NCI-H2196 treated with DMSO at 0.1 percent for 48 hours (cell line): Measurements from ENCODE around the gene ASB10.

Source experiments
- DNase-seq: peaks from one replicate; lab custom pipeline; 2025; ENCODE audit not compliant: unreplicated experiment; lab: John Stamatoyannopoulos, UW

ASB10 gene

DNA sequence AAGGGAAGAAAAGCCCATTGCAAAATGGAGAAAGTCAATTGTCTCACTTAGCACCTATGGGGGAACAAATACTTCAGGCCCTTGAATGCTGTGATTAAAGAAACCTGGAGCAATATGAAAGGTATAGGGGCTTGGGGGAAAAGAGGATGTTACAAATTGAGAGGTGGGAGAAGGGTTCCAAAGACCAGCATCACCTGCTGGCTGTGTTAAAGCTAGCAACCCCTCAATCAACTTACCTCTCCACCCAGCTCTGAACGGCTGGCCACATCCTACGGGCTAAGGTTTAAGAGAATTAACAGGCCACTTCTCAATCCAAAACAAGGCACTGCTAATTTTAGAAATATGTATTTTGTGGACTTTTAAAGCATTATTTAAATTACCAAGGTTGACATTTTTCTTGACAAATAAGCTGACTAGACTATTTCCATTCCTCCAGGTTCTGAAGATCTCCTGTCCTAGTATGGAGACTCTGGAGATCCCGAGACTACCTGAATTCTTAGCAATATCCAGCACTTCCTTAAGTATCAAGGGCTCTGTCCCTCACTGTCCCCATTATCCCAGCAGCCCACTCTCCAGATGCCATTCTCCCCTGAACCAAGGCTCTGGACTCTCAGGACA is 24.2 kb upstream of the ASB10 start:
- no peak for DNase-seq

- no peak for DNase-seq
Measured at GRCh38 chr7:151210087-151210854, 23.2 kb upstream of the ASB10 start, which contains the start of gene H2BK1. Gene H2BK1 (minus strand): TSS chr7:151210488. CDS start chr7:151210318, 170 bp downstream.

- no peak for DNase-seq
Measured at GRCh38 chr7:151209588-151209987, 22.5 kb upstream of the ASB10 start.

DNA sequence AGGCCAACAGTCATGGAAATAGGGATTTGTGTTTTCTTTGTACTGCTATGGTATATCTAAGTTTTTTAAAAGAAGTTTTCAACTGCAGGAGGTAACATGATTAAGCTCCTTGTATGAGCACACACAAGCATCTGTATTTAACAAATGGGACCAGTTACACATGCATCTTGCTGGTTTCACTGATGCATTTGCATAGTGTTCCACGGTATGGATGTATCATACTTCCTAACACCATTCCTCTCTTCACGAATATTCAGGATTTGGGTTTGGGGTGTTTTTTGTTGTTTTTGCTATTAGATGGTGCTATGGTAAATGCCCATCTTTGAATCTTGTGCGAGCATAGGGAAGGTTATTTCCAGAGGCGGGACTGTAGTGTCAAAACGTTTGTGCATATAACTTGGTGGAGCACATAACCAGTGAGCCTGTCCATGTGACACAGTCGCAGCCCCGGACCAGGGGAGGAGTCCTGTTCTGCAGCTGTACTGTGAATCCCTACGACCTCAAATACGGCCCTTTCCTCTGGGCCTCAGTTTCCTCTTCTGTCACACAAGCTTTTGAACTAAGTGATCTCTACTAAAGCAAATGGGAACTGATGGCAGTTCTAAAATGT is 21.3 kb upstream of the ASB10 start:
- DNase-seq: no peak

- no peak for DNase-seq
Measured at GRCh38 chr7:151207804-151208203, 20.8 kb upstream of the ASB10 start.

GRCh38 chr7:151207315-151207714 is 20.3 kb upstream of the ASB10 start:
- DNase-seq: no peak

DNA sequence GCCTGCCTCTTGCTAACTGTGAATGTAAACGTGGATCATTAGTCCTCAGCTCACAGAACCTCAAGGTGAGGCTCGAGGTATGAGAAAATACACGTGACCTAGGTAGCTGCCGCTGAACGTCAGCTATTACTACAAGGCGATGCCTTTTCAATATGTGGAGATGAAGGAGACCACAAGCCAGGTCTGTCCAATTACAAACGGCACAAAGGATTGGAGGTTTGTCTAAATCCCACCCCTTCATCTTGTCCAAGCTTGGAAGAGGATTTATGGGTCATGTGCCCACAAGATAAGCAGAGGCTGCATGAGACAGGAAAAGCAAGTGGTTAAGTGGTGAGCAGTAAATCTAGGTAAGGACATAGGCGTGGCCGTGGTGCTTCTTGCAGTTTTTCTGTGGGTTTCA is 19.9 kb upstream of the ASB10 start:
- DNase-seq: no peak

DNA sequence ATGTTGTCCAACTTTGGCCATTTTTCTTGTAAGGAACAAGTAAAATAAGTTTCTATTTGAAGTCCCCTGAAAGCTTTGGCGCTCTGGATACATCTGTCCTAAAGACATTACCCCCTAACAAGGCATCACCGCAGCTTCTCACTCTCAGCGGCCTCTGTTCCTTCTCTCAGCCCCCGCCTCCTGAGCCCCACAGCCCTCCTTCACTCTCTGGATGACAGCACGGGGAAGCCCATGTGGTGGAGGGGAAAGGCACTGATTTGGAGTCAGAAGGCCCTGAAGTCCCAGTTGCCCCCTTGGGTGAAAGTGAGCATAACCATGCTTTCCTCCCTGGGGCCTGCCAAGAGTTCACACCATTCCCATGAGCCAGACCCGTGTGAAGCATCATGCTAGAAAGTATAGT is 18.7 kb upstream of the ASB10 start:
- no peak for DNase-seq

DNA sequence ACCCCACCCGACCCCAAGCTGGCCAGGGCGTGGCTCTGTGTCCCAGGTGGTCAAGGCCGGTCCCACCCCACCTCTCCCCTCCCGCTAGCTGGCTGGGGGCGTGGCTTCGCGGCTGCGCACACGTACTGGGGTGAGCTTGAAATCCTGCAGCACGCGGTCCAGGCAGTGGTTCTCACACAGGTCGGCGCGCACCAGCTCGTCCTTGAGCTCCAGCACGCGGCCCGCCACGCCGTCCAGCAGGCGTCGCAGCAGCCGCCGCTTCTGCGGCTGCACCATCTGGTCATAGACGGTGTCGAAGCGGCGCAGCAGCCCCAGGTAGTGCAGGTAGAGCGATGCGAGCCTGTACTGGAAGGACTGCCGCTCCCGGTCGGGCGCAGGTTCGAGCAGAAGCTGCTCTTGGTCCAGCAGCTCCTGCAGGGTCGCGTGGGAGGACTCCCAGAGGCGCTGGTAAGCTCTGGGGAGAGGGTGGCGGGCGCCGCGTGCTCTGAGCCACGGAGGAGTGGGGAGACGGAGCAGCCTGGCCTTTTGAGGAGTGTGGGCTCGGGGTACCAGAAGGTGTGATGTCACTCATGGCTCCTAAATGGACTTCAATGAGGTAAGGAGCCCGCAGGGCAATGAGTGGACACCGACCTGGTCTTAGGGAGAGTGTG is 17.5 kb upstream of the ASB10 start:
- DNase-seq: no peak

- no peak for DNase-seq
Measured at GRCh38 chr7:151202836-151203235, 15.8 kb upstream of the ASB10 start.

DNA sequence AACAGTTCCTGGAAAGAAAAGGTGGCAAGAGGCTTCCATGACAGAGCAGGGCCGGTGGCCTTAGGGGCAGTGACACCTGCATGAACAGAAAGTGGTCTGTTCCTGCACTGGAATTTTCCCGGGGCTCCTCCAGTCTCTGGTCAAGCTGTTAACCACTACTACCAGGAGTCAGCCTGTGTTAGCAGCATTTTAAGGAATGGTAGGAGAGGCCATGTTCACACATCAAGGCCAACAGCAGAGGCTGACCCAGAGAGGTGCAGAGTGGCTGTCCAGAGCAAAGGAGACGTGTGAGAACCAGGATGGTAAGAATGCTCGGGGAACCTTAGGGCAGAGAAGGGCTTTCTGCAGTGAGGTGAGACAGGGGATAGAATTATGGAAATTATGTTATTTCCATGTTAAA is 14.7 kb upstream of the ASB10 start:
- DNase-seq: no peak

- DNase-seq: no peak
Measured at GRCh38 chr7:151201344-151201743, 14.3 kb upstream of the ASB10 start.

DNA sequence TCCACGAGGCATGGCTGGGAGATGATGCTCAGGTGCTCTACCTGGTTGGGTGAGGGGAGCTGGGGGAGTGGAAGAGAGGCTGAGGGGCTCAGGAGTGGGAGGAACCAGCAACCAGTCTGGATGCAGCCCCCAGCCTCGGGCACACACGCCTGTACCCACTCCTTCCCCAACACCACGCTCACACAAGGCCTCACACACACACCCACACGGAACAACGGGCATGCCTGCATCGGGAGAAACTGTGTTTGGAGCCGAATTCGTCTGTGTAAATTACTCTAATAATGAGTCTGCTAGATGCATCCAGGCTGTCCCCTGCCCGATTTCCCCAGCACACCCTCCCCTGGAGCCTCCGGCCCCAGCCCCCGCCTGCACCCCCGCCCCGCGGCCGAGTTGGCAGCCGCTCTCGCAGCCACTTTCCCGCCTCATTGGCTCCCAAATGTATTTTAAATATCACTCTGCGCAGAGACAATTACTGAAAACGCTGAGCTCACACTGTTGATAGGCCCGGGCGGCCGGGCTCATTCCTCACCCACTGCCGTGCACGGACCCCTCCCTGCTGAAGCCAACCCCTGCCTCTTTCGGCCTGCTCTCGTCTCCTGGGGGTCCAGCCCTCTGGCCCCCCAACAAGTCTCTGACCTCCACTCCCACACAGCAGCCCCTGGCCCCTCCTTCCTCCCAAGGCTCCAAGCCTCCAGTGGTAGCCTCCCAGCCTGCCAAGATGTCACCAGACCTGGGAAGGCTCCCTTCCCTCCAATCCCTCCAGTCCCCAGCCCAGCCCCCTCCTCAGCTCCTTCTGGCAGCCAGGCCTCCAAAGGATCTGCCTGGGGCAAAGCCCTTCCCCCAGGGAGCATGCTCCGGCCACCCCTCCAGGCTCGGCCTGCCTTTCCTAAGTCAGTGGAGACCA is 12.1 kb upstream of the ASB10 start:
- DNase-seq: no peak

GRCh38 chr7:151197932-151198331 is 10.9 kb upstream of the ASB10 start:
- no peak for DNase-seq

GRCh38 chr7:151195616-151196450 is 8.8 kb upstream of the ASB10 start:
- no peak for DNase-seq

- DNase-seq: no peak
Measured at GRCh38 chr7:151194188-151194587, 7.1 kb upstream of the ASB10 start.

GRCh38 chr7:151193203-151193978 is 6.3 kb upstream of the ASB10 start:
- DNase-seq: no peak

- no peak for DNase-seq
Measured at GRCh38 chr7:151192002-151192539, 5.0 kb upstream of the ASB10 start.

GRCh38 chr7:151191544-151191943 is 4.5 kb upstream of the ASB10 start:
- DNase-seq: no peak
